NAMALWA (cell line): ENCODE results near the gene CMTM8.

Experiments used
- DNase-seq: peaks from one replicate; pipeline ENCODE4 v3.0.0-alpha.2; 2015; ENCODE audit warnings: low spot score

The CMTM8 gene

DNA sequence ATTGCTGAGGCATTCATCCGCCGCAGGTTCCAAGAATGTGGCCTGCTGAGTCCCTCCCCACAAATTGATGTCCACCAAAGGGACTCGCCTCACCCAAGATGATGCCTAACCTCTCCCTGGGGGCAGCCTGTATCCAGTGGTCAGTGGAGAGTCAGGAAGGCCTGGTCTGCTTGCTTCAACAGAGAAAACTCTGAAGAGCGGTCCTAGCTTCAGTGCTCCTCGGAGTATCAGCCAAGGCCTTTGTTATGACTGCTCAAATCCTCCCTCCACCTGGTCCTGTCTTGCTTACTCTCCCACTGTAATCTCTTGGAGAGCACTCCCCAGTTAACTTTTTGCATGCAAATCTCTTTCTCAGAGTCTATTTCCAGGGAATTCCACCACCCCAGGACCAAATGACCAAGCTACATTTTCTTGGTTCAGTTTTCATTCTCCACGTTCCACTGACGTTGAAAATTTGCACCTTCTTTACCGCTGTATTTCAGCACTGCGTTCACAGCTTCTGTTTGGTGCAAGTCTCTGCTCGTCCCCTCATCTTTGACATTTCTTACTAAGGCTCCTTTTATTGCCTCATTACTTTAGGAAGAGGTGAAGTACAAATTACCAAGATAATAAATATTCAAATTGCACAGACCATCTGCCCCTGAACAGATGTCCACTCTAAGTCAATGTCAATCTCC lies 175.5 kb downstream of the CMTM8 start:
- no peak for DNase-seq

DNA sequence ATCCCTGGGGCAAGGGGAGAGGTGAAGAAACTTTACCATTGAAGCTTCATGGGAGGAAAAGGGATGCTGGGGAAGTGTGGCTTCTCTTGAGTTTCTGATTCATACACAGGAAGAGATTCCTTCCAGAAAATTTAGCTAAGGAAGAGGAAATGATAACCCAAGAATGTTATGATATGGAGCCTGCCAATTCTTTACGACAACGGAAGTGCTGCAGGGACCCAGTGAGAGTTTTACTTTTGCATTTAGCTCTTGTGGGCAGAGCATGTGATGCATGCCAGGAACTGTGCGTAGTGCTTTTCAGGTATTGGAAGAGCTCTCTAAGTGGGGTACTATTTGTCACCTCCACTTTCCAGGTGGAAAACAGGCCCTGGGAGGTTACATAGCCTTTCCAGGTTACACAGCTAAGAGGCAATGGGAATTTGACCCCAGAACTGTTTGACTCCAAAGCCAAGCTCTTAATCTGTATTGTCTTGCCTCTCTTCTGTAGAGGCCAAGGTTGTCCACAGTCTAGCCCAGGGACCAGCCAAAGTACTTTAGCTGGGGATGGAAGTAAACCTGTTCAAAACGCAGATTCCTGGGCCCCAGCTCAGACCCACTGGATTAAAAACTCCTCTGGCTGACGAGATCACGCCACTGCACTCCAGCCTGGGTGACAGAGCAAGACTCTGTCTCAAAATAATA lies 176.2 kb downstream of the CMTM8 start:
- DNase-seq: no peak

DNA sequence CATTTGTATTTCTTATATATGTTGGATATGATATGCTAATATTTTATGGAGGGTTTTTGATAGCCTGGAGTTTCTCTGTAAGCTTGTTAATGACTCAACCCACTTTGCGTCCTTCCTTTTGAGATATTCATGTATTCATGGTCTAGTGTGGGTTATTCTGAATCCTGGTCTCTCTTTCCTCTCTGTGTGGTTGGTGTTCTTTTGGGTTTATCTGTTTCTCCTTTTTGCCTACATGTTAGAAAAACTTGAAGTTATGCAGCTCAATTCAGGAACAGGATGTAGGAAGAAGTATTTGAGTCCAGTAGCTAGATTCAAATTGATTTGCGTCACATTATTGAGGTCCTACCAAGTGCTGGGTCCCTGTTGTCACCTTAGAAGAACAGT lies 181.3 kb downstream of the CMTM8 start:
- DNase-seq: no peak
